ENCODE measurements around the gene GARS1. TPM values are rescaled to one million over a fixed set of nuclear protein-coding genes. Genes with fewer than 3 reads are reported as not detected.

Gene GARS1
- total and polyA plus RNA-seq, 8 donors = 34.0 to 191 (median 43.0) TPM

GRCh38 chr7:30682212-30683083 lies 87.8 kb downstream of the GARS1 start, which contains the start of gene CRHR2:
CRHR2 (minus strand) TSS chr7:30682456; CDS start chr7:30682280, 176 bp downstream.
- peaks cover 3 to 6% (median 5%) of the 10 kb centered on the region in 3 donors for H3K4me1 ChIP-seq
- FAIRE-seq = no peak
- peak; percentile 42 to 89 (median 78) for ATAC-seq
- peak in 2 of 6 donors; percentile 69 to 70 for DNase-seq
- no peak for TF ChIP-seq CTCF (IDR thresholded peaks at IDR 0.05)
- peak within 1 kb of the TSS; percentile 9 to 54 (median 28) for H3K4me3 ChIP-seq
- H3K36me3 ChIP-seq = no peaks in the 10 kb centered on the region
- intact Hi-C loops (cut with DNase I) = no loop called here
- WGBS, 2 donors = 13 to 14% methylated on average over 56 to 67 of the region's 67 CpGs
- H3K27me3 ChIP-seq = no peaks in the 10 kb centered on the region
- H3K9me3 ChIP-seq = no peaks in the 10 kb centered on the region
- H3K27ac ChIP-seq = no peak within 1 kb of the TSS

- Histone ChIP-seq H3K36me3 (no peaks in the 10 kb centered on the region), H3K4me1 (peaks cover 3 to 6% (median 5%) of the 10 kb centered on the region in 3 donors), H3K4me3 (no peak overlapping the region), H3K9me3 (no peaks in the 10 kb centered on the region), H3K27ac (no peak overlapping the region), H3K27me3 (no peaks in the 10 kb centered on the region)
- intact Hi-C loops (cut with DNase I) = no loop called here
- ATAC-seq (no peak), DNase-seq (peak in 1 of 6 donors; percentile 58), FAIRE-seq (no peak)
- no peak for TF ChIP-seq CTCF (IDR thresholded peaks at IDR 0.05)
- WGBS, 2 donors = 93 to 96% methylated on average over 5 of the region's 5 CpGs
Measured at GRCh38 chr7:30683306-30683705, 88.6 kb downstream of the GARS1 start.

Other genes starting within 250 kb of the GARS1 start
- gene NOD1, start 116.1 kb upstream of the GARS1 start, total RNA-seq = 1 to 10 TPM; 1.9 to 8.0 (median 2.6) TPM
- 1 to 10 TPM; 4.8 to 9.9 TPM for gene NOD1, start 116.1 kb upstream of the GARS1 start, polyA plus RNA-seq
- 10 to 100 TPM in 5 of 6 donors, 1 to 10 TPM in 1; 9.6 to 18.9 (median 15.6) TPM for gene GGCT, start 90.0 kb upstream of the GARS1 start, total RNA-seq
- 10 to 100 TPM; 26.8 to 30.3 TPM for gene GGCT, start 90.0 kb upstream of the GARS1 start, polyA plus RNA-seq
- gene CRHR2, start 87.6 kb downstream of the GARS1 start, total RNA-seq = under 1 TPM; 0.06 to 0.79 (median 0.43) TPM
- under 1 TPM; 0.42 to 0.66 TPM for gene CRHR2, start 87.6 kb downstream of the GARS1 start, polyA plus RNA-seq
- gene INMT, start 157.3 kb downstream of the GARS1 start, total RNA-seq = 10 to 100 TPM in 3 of 6 donors, 1 to 10 TPM in 3; 4.2 to 11.5 (median 7.5) TPM
- gene INMT, start 157.3 kb downstream of the GARS1 start, polyA plus RNA-seq = 10 to 100 TPM in 1 of 2 donors, 1 to 10 TPM in 1; 9.2 to 18.7 TPM
- gene MINDY4, start 176.5 kb downstream of the GARS1 start, total RNA-seq = 1 to 10 TPM; 2.9 to 4.9 (median 3.5) TPM
- gene MINDY4, start 176.5 kb downstream of the GARS1 start, polyA plus RNA-seq = 1 to 10 TPM; 3.9 to 4.3 TPM